ENCODE results near the gene TMEM80. TPM values are rescaled to one million over a fixed set of nuclear protein-coding genes. Genes with fewer than 3 reads are reported as not detected.
"Not testable (repeated sequence)": the region's sequence is repeated elsewhere in the genome, so short reads cannot be mapped to it uniquely, and the experiment has no call there.

The TMEM80 gene
- total and polyA plus RNA-seq, 10 of the 15 experiments (the other 5 are each of a cell fraction or from before 2014, with no cell fraction given) = 6.7 to 30.9 (median 20.7) TPM

DNA sequence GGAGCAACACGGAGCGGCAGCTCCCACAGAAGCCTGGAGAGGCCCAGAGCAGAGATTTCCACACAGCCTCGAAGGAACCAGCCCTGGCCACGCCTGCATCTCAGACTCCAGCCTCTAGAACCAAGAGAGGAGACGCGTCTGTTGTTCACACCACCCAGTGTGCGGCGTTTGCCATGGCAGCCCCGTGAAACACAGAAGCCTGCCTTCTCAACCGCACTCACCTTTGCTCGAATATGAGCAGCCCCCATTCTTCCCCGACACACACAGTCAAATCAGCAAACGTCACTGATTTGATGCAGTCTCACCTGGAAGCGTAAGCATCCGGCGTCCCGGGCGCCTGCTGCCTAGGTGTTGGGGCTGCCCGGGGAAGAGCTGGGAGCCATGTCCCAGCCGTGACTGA, 37.5 kb downstream of the TMEM80 start:
- ATAC-seq = no peak
- Histone ChIP-seq H2AFZ (ENCODE audit: control insufficient read depth, low read depth, low read length) (no peak overlapping the region), H3K27ac (ENCODE audit: control insufficient read depth, insufficient read depth) (no peak overlapping the region), H3K4me1 (ENCODE audit: control insufficient read depth, insufficient read depth, low read length) (no peaks in the 10 kb centered on the region), H3K9ac (ENCODE audit: control insufficient read depth, insufficient read depth, low read length) (no peak overlapping the region), H3K79me2 (ENCODE audit: control insufficient read depth, insufficient read depth, low read length) (no peaks in the 10 kb centered on the region), H3K9me3 (replicated peaks; ENCODE audit: control insufficient read depth, insufficient read depth, low read length) (no peaks in the 10 kb centered on the region), H3K4me3 (no peak overlapping the region), H4K20me1 (ENCODE audit: control insufficient read depth, insufficient read depth) (no peaks in the 10 kb centered on the region), H3K27me3 (replicated peaks in 1 of 2; ENCODE audit: control insufficient read depth in 2 of 2, insufficient read depth in 2 of 2, low read length in 1 of 2) (no peaks in the 10 kb centered on the region), H3K4me2 (ENCODE audit: control insufficient read depth, insufficient read depth) (no peak overlapping the region), H3K36me3 (ENCODE audit: control insufficient read depth in 2 of 2, insufficient read depth in 2 of 2, low read length in 1 of 2) (no peaks in the 10 kb centered on the region)
- no TSS peak for BruUV-seq (replicated peaks)
- DNase-seq (ENCODE audit: low read depth, low spot score) = no peak
- no peak for FAIRE-seq
- RAD21 ChIA-PET (ENCODE audit: unreplicated experiment) = interaction anchor here (0.7 kb wide), 1 partner anchor 98 kb away, joined by 3 read pairs; no protein-coding TSS in a partner anchor
- in situ Hi-C loops (cut with MboI) = no loop called here
- intact Hi-C loops (cut with micrococcal nuclease; ENCODE audit: unreplicated experiment) = no loop called here
- SMC1A ChIA-PET (ENCODE audit: uncharacterized antibody, unreplicated experiment) = no interaction called here
- TF ChIP-seq ESRRA (IDR thresholded peaks at IDR 0.05; ENCODE audit: low read length) (no peak), PAX8 (IDR thresholded peaks at IDR 0.05) (no peak)
- POLR2A ChIA-PET = interaction anchor here (0.7 kb wide), 2 partner anchors 16 to 21 kb away, joined by 3 to 4 read pairs; no protein-coding TSS in a partner anchor
- 65% methylated on average over 20 of the region's 20 CpGs for WGBS (ENCODE audit: insufficient coverage, insufficient replicate concordance, low lambda C conversion rate, missing lambda C conversion rate)
- CTCF ChIA-PET = no interaction called here

DNA sequence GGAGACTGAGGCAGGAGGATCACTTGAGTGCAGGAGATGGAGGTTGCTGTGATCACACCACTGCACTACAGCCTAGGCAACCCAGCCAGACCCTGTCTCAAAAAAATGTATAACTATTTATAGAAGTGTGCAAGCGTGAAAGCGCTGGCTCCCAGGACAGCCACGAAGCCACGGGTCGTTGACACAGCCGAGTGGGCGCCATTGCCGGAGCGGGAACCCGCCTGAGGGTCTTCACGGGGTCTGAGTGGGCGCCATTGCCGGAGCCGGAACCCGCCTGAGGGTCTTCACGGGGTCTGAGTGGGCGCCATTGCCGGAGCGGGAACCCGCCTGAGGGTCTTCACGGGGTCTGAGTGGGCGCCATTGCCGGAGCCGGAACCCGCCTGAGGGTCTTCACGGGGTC, 38.9 kb downstream of the TMEM80 start:
- H3K9me3 ChIP-seq (replicated peaks; ENCODE audit: control insufficient read depth, insufficient read depth, low read length); in situ Hi-C loops (cut with MboI); H4K20me1 ChIP-seq (ENCODE audit: control insufficient read depth, insufficient read depth); H3K4me1 ChIP-seq (ENCODE audit: control insufficient read depth, insufficient read depth, low read length); H3K36me3 ChIP-seq (ENCODE audit: control insufficient read depth in 2 of 2, insufficient read depth in 2 of 2, low read length in 1 of 2); intact Hi-C loops (cut with micrococcal nuclease; ENCODE audit: unreplicated experiment); CTCF ChIA-PET; H3K79me2 ChIP-seq (ENCODE audit: control insufficient read depth, insufficient read depth, low read length); RAD21 ChIA-PET (ENCODE audit: unreplicated experiment); H3K27me3 ChIP-seq (replicated peaks in 1 of 2; ENCODE audit: control insufficient read depth in 2 of 2, insufficient read depth in 2 of 2, low read length in 1 of 2); H3K27ac ChIP-seq (ENCODE audit: control insufficient read depth, insufficient read depth); ATAC-seq; FAIRE-seq; H3K4me2 ChIP-seq (ENCODE audit: control insufficient read depth, insufficient read depth); SMC1A ChIA-PET (ENCODE audit: uncharacterized antibody, unreplicated experiment); H3K9ac ChIP-seq (ENCODE audit: control insufficient read depth, insufficient read depth, low read length); H2AFZ ChIP-seq (ENCODE audit: control insufficient read depth, low read depth, low read length); DNase-seq (ENCODE audit: low read depth, low spot score); H3K4me3 ChIP-seq; POLR2A ChIA-PET; BruUV-seq (replicated peaks): not testable (repeated sequence)
- WGBS (ENCODE audit: insufficient coverage, insufficient replicate concordance, low lambda C conversion rate, missing lambda C conversion rate) = 67% methylated on average over 26 of the region's 26 CpGs

Measured in GM12878 (cell line).